HTERT RPE-1 (cell line): ENCODE results near the gene SPOCK2.
"Not testable (repeated sequence)": the region's sequence is repeated elsewhere in the genome, so short reads cannot be mapped to it uniquely, and the experiment has no call there.

Experiments
- in situ Hi-C: fragments of 300-500 bp; cut with MboI; formaldehyde crosslinking; loops from 4 replicates; pipeline ENCODE4 v1.14.3; 2020; ENCODE audit warnings: low sequenced_read_pairs

The SPOCK2 gene

DNA sequence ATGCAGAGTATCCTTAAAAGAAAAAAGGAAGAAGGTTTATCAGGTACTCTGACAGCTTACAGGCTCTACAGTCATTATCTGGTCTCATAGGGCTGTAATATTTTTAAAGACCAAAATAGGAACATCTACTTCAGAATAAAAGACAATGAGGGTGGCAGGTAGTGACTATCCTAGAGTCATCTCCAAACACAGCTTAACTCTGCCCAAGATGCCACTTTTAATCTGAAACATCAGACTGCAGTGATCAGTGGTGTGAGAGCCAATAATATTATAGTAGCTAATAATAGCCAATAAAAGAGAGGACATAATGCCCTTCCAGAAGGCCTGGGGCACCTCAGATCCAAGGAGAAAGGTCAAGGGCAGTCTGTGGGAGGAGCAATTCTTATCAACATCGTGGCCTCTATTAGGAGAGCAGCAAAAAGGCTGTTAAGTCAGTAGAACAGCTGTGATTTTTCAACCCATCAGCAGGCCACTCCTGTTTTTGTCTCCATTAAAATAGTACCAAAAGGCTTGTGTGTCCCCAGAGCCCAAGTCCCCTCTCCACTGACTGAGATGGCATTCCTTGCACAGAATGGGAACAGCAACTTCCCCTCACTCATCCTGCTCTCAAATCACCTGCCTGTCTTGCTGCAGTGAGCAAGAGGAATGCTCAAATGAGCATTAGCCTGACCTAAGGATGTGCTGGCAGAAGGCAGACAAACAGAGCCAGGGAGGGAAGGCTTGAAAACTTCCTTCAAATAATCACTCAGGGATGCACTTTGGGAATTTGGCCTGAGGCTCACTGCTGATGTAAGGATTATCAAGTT is 20.7 kb upstream of the SPOCK2 start:
- in situ Hi-C loops: no loop called here

DNA sequence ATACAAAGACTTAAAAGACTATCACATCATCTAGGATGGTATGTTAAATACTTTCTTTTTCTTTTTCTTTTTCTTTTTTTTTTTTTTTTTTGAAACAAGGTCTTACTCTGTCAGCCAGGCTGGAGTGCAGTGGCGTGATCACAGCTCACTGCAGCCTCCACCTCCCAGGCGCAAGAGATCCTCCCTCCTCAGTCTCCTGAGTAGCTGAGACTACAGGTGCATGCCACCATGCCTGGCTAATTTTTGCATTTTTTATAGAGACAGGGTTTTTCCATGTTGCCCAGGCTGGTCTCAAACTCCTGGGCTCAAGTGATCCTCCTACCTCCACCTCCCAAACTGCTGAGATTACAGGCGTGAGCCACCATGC is 19.6 kb upstream of the SPOCK2 start:
- in situ Hi-C loops: not testable (repeated sequence)

DNA sequence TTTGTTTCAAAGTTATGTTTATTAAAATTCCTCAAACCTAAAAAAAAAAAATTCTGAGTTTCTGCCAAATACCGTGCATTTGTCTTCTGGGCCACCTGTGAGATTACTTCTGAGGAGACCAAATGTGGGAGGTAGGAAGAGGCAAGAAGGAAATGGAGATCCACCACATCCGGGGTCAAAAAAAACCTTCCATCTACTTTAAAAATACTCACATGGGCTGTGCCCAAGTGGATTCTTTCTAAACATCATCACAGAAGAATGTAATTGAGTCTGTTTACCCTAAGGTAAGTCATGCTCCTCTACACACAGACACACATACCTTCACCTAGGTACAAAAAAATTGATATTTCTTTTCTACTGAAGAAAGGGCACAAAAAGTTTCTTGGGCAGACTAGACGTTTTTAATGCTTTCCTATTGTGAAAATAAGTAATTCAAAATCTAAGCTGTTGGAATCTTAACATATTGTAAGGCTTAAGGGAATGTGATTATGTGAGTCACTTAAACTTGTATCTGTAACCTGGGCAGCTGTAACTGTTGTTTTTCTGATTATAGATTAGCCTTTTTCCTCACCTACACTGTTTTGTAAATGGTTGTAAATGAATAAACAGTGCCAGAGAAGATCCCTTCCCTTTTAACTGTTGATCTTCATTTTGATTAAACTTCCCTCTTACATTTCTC is 19.1 kb upstream of the SPOCK2 start:
- in situ Hi-C loops: no loop called here

DNA sequence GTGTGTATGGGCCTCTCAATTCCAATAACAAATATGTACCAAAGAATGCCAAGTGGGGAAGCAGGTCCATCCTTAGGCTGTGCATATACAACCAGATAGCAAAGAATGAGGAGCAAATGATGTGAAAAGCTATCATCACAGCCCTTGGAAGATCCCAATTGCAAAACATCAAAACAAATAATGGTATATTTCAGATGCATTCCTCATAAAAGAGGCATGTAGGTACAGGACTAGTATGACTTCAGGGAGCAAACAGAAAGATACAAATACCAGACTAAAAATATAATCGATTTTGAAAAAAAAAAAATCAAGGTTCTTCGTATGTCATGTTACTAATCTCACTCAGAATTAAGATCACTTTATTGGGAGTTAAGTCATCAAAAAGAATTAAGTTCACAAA is 18.5 kb upstream of the SPOCK2 start:
- in situ Hi-C loops: no loop called here

DNA sequence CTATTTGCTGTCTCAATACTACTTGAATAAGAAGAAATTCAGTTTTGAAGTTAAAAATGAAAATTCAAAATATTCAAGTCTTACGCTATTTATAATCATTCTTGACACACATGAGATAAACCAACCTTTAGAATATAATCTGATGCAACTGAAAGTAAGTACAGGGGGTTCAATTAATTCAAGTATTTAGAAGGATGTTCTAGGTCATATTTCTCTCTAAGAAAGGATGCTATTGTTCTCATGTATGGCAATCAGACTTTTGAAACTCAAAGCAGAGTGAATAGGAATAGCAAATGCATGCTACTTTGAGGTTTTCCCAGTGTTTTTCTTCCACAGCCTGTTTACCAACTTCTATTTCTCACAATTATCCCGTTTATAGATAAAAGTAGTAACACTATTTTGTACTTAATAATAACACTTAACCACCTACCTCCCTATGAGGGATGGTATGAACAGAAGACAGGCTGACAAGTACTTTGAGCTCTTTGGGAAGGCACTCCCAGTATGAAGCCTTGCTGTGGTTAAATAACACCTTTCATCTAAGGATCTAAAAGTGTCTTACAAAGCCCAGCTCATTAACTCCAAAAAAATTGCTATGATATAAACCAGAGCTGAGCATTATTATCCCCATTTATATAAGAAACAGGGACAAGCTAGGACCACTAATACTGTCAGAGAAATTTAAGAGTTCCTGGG is 18.0 kb upstream of the SPOCK2 start:
- in situ Hi-C loops: no loop called here

DNA sequence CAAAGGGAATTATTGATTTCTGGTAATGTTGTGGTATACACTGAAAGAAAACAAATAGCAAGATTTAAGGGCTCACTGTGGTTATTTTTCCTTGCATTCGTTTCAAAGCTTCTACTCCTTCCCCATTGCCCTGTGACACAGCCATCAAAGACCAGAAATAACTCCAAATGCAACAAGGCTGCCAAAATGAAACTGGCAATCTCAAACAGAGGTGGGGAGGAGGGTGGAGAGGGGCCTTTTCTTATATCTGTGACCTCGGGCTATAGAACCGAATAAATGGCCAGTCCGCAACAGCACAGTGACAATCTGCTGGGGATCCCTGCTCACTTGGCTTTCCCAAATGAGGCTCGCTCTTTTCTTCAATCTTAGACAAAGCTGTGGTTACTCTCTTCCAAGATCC is 17.4 kb upstream of the SPOCK2 start:
- in situ Hi-C loops: no loop called here

DNA sequence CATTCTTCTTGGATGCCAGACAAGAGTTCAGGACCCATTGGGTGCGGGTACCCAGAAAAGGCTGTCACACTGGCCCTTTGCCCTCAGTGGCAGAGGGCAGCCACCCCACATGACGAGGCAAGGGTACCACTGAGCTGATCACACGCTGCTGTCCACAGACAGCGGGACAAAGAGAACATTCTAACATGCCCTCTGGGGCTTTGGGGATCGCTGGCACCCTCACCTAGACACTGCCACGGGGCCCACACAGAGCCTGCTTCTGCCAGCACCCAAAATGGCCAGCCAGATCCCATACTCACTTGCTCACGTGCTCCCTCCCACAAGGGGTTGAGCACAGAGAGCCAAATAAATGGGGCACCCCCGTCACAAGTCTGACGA is 16.7 kb upstream of the SPOCK2 start:
- in situ Hi-C loops: no loop called here

DNA sequence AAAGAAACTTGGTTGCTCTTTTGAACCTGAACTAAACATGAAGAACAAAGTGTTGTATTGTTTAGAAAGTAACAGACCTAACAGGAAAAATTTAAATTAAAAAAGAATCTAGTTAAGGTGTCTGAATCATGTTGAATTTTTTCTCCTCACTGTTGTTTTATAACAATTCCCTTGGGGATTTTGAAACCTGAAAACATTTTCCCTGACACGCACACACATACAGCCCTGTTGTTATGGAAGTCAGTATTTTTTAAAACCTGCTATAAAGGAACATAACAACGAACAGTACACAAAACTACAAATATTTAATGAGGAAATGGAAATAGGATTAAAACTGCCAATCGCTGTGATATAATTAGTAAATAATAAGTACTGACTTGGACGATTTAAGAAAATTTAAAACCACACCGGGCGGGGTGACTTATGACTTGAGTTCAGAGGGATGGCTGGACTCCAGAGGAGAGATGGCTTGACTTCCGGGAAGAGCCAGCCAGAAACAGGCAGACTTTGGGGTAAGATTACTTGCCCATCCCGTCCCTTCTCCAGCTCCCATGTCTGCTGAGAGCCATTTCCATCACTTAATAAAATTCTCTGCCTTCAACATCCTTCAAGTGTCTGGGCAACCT is 16.2 kb upstream of the SPOCK2 start:
- in situ Hi-C loops: no loop called here

DNA sequence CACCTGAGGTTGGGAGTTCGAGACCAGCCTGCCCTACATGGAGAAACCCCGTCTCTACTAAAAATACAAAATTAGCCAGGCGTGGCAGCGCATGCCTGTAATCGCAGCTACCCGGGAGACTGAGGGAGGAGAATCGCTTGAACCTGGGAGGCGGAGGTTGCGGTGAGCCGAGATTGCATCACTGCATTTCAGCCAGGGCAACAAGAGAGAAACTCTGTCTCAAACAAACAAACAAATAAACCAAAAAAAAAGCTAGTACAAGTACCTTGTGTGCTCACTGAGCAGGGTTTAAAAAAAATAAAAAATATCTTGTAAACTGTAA is 11.2 kb upstream of the SPOCK2 start:
- in situ Hi-C loops: no loop called here

DNA sequence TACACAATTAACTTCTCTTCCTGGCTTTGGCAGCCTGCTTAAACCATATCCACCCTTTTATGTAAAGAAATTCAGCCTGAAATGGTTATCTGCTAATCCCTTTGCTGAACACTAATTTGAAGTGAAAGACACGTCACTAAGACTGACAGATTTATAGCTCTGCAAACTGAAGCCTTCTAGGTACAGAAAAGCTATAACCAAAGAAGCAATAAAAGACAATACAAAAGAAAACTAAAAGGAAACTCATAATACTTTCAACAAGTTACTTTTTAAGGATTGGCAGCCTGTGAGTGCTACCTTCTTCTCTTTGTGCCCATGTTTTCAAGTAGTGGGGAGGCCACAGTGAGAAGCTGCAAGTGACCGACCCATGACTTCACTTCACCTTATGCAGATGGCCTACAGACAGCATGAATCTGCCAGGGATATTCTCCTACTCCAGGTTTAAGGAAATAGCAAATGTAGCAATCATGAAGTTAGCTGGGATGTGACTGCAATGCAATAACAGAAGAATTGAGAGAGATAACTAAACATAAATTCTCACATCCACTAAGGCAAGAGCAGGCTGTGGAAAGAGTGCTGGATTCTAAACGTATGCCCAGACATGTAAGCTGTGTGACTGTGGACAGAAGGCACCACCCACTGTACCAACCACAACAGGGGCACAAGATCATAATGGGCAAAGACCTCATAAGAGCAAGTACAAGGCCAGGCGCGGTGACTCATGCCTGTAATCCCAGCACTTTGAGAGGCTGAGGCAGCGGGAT is 10.7 kb upstream of the SPOCK2 start:
- in situ Hi-C loops: no loop called here

DNA sequence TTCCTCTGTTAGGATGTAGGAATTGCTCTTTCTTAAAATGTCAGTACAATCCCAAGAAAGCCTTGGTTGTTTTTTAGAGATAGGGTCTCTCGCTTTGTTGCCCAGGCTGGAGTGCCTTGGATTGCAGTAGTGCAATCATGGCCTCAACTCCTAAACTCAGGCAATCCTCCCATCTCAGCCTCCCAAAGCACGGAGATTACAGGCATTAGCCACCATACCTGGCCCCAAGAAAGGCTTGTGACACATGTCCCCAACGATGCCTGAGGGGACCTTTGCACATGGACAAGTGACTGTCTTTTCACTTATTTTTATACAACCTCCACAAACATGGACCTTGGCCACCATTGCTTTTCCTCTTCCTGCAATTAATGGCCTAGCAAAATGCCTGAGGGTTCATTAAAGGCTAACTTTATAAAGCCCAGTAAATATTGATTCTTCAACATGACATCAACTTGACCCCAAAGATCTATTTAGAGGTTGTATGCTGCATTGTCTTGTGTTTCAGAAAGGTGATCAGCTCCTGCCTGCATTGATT is 10.0 kb upstream of the SPOCK2 start:
- in situ Hi-C loops: no loop called here

DNA sequence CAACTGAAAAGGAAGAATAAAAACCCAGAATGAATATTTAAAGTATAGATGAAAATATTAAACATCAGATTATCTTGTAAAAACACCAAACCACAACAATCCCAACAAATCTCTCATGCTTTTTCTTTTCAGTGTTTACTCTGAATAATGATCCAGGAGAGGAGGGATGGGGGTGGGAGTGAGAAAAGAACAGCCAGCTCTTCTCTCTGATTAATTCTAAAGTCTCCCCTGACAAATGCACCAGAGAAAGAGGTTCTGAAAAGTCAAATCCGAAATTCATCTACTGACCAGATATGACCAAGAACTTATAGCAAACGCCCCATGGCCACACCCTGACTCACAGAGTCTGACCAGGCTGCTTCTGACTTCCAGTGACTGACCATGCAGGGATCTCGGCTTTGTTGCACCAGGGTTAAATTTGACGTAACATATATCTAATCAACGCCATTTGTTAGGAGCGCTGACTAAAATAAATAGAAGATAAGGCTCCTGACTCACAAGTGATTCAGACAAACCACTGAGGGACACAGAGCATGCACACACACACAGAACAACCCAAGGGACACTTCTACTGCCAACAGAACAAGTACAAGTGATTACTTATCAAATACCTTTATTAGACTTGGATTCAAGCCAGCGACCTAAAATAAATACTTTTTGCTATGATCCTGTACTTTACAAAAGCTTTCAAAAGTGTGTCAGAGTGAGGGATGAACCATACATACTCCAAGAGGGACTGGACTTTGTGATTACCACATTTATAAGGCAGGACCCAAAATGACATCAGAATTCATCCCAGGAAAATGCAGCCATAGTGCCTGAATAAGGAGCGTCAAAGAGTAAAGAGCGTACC is 9.3 kb upstream of the SPOCK2 start:
- in situ Hi-C loops: no loop called here

DNA sequence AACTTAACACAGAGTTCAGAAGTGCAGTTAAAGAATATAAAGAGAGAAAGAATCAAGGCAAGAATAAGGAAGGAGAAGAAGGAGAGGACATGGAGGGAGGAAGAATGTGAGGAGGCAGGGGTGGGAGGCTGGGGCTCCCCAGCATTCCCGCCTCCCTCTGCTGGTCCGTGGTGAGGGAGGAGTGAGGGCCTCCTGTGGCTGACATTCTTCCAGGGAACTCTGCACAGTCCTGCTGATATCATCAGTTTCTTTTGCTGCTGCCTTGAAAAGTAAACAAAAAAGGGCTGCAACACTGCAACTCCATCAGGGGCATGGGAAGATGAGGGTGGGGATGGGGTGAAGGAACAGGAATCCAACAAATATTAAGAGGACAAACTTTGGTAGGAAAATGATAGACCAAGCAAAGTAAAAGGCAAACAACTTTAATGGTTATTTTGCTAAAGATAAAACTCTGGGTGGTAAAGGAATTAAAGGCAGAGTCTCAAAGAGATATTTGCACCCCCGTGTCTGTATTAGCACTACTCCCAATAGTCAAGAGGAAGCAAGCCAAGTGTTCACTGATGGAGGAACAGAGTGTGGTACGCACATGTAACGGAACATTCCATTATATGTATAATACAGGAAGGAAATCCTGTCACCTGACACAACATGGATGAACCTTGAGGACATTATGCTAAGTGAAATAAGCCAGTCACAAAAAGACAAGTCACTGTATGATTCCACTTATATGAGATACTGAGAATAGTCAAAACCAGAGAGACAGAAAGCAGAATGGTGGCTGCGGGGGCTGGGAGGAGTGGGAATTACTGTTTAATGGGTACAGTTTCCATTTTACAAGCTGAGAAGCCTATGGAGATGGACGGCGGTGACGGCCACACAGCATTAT is 8.0 kb upstream of the SPOCK2 start:
- in situ Hi-C loops: no loop called here

DNA sequence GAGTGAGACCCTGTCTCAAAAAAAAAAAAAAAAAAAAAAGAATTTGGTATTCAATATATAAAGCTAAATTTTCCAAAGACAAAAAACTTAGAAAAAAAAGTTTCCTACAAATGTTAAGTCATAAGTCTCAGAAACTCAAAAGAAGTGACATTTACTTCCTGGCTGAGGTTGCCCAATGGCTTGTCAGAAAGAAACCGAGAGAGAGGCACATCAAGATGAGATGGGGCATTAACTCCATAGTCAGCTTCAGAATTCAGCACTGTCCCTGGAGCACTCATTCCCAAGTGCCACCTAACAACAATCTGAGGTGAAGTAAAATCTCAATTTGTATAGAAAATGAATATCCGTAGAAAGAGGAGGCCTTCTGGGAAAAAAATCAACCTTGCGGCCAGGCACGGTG is 6.8 kb upstream of the SPOCK2 start:
- in situ Hi-C loops: no loop called here

DNA sequence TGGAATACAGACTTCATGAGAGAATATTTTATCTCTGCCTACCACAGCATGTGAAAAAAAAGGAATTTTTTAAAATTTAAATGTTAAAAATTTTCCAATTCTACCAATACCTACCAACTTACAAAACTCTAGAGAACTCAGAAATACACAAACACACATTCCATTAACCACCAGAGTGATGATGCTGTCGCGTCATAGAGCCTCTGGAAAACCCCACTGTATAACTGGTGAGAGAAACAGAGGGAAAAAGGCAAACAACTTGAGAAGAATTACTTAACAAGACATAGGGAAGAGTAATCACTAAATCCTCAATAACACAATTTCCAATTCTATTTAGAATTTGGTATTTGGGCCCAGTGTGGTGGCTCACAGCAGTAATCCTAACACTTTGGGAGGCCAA is 6.2 kb upstream of the SPOCK2 start:
- in situ Hi-C loops: no loop called here

DNA sequence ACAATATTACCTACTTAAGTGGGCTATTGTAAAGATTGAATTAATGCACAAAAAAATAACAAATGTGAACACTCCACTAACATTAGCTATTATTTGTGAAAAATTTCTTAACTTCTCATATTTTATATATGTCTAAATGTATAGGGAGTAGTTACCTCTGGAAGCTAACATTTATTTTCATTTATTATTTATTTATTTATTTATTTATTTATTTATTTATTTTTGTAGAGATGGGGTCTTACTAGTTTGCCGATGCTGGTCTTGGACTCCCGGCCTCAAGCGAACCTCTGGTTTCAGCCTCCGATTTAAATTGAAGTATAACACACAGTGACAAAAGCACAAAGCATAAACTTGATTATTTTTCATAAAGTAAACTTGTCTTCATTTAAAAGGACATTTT is 5.1 kb upstream of the SPOCK2 start:
- in situ Hi-C loops: no loop called here

DNA sequence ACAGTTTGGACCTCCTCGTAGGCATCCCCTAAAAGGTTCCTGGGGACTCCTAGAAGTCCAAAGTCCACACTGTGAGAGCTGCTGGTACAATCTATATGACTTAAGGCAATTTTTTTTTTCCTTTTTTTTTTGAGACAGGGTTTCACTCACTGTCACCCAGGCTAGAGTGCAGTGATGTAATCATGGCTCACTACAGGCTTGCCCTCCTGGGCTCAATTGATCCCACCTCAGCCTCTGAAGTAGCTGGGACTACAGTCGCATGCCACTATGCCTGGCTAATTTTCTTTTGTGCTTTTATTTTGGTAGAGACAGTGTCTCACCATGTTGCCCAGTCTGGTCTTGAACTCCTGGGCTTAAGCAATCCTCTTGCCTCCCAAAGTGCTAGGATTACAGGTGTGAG is 4.6 kb upstream of the SPOCK2 start:
- in situ Hi-C loops: no loop called here

DNA sequence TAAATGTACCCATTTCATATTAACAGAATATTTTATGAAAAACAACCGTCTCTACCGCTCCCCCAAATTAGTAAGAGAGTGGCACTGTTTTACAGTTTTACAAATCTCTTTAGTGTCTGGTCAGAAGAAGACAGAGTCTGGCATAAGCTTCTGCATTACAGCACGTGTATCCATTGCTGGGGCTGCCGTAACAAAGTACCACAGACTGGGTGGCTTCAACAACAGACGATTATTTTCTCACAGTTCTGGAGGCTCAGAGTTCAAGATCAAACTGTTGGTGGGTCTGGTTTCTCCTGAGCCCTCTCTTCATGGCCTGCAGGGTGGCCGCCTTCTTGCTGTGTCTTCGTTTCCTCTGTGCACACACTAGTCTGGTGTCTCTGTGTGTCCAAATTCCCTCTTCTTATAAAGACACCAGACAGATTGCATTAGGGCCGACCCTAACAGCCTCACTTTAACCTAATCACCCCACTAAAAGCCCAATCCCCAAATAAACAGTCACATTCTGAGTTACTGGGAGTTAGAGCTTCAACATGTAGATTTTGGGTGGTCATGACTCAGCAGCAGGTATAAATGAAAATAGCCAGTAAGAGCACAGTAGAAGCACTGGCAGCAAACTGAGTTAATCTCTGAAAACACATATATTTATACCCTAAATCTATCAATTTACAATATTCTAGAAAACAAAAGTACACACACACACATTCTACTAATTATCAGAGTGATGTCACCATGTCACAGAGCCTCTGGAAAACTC is 4.0 kb upstream of the SPOCK2 start:
- in situ Hi-C loops: no loop called here
